Measurements from ENCODE around the gene CDH4.

DNA sequence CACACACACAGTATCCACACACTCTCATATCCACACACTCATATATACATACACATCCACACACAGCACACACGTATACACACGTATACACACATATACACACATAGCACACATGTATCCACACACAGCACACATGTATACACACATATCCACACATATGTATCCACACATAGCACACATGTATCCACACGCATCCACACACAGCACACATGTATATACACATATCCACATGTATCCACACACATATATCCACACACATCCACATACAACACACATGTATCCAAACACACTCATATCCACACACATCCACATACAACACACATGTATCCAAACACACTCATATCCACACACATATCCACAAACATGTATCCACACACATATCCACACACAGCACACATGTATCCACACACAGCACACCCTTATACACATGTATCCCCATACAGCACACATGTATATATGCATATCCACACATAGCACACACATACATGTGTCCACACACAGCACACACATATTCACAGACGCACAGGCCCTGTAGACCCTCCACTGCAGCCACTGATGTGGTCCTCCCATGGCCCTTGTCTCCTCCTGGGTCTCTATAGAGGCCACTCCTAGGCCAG, 172.1 kb downstream of the CDH4 start:
- TF ChIP-seq POLR2A (IDR thresholded peaks at IDR 0.05) = no peak
- TF ChIP-seq, protein P1, sequence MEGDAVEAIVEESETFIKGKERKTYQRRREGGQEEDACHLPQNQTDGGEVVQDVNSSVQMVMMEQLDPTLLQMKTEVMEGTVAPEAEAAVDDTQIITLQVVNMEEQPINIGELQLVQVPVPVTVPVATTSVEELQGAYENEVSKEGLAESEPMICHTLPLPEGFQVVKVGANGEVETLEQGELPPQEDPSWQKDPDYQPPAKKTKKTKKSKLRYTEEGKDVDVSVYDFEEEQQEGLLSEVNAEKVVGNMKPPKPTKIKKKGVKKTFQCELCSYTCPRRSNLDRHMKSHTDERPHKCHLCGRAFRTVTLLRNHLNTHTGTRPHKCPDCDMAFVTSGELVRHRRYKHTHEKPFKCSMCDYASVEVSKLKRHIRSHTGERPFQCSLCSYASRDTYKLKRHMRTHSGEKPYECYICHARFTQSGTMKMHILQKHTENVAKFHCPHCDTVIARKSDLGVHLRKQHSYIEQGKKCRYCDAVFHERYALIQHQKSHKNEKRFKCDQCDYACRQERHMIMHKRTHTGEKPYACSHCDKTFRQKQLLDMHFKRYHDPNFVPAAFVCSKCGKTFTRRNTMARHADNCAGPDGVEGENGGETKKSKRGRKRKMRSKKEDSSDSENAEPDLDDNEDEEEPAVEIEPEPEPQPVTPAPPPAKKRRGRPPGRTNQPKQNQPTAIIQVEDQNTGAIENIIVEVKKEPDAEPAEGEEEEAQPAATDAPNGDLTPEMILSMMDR (IDR thresholded peaks at IDR 0.05) = no peak
